ENCODE data around the gene C2CD4D. TPM values are rescaled to one million over a fixed set of nuclear protein-coding genes. Genes with fewer than 3 reads are reported as not detected.

Gene C2CD4D
- total and polyA plus RNA-seq, 2 of the 13 experiments (the other 11 are each of a cell fraction or from before 2014, with no cell fraction given) = not detected

DNA sequence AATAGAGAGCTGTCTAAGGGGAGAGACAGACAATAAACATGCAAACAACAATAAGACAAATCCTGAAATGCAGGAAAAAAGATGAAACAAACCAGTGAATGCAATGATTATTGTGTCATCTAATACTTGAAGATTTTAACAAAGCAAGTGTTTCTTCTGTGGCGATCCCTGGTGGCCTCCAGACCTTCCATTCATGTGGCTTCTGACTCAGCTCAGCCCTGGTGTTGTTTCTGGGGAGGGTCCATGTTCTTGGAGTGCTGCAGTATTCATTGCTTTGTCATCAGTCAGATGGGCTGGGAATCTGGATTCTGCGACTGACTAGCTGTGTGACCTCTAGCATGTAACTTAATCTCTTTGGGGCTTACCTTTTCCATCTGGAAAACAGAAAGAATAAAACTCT, 1.5 kb upstream of the C2CD4D start:
- 4% methylated on average over 2 of the region's 2 CpGs for WGBS (ENCODE audit: low lambda C conversion rate)
- ChIA-PET POLR2A (interaction anchor here (0.8 to 1.2 kb wide), 2 partner anchors 9 to 67 kb away, joined by 3 to 6 read pairs; no protein-coding TSS in a partner anchor), CTCF (ENCODE audit: low intra/inter-chr PET ratio, low total read pairs) (no interaction called here)

DNA sequence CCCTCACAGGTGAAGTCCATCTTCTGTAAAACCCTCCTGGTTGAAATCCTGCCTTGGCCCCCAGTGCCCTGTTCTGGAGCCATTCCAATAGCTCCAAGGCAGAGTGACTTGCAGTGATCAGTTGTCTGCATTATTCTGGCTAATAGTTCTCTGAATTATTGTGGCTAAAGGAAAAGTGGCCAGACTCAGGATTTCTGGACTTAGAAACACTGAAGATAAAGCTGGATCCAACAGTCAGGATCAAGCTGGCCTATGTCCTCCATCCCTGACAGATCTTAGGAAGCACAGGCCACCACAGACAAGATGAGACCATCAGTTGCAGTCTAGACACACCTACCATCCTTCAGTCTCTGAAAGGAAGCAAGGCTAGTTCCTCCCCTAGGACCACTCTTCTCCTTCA, 801 bp upstream of the C2CD4D start:
- H3K9ac ChIP-seq (ENCODE audit: insufficient read depth, low read depth, low read length) = peak overlapping the region; percentile 58; the same call in 1 of the 2 replicates
- ChIA-PET CTCF (ENCODE audit: low intra/inter-chr PET ratio, low total read pairs) (no interaction called here), POLR2A (interaction anchor here (1.2 to 1.4 kb wide), 5 partner anchors 10 to 300 kb away, joined by 3 to 10 read pairs (median 6); partner anchors contain the start of genes MRPL9 and TUFT1)
- TSS peak; percentile 64 for BruUV-seq (replicated peaks)
- in situ Hi-C loops (cut with HindIII; ENCODE audit: extremely low pct_ligation_motif_present, low pct_unique_long_range_greater_than_20kb) = no loop called here
- H3K4me2 ChIP-seq (ENCODE audit: low read depth, low read length) = peak overlapping the region; percentile 66
- no peaks in the 10 kb centered on the region for H3K9me3 ChIP-seq (ENCODE audit: low read length)
- H3K4me1 ChIP-seq (ENCODE audit: insufficient read depth, low read length) = peaks cover 51% of the 10 kb centered on the region
- no peak for ATAC-seq
- intact Hi-C loops (cut with micrococcal nuclease; ENCODE audit: unreplicated experiment) = no loop called here
- no peak for FAIRE-seq
- no peak for DNase-seq (ENCODE audit: low spot score)
- H3K27ac ChIP-seq (ENCODE audit: extremely low read length, insufficient read depth, low read length) = no peak overlapping the region
- no peaks in the 10 kb centered on the region for H3K36me3 ChIP-seq (replicated peaks in 1 of 2; ENCODE audit: control insufficient read depth in 1 of 2, insufficient read depth in 2 of 2, low read length in 2 of 2)
- peaks cover 0 to 6% of the 10 kb centered on the region in 2 experiments; a peak in 2 of 5 replicates for H3K27me3 ChIP-seq (ENCODE audit: control insufficient read depth in 1 of 2, insufficient read depth in 2 of 2, low read length in 2 of 2)
- H3K4me3 ChIP-seq (replicated peaks in 1 of 3; ENCODE audit: insufficient read depth in 1 of 3, low read depth in 2 of 3, low read length in 3 of 3) = peak overlapping the region in 1 of 3 experiments; percentile 56; a peak in 3 of 6 replicates
- H4K20me1 ChIP-seq (ENCODE audit: insufficient read depth, low read length) = no peaks in the 10 kb centered on the region
- H2AFZ ChIP-seq (ENCODE audit: low read length) = no peak overlapping the region
- no peaks in the 10 kb centered on the region for H3K79me2 ChIP-seq (ENCODE audit: insufficient read depth, low read length)
- TF ChIP-seq ARNT2 (CRISPR knock-in tag; IDR thresholded peaks at IDR 0.05; ENCODE audit: low read depth) (no peak), IRX3 (CRISPR knock-in tag; IDR thresholded peaks at IDR 0.05; ENCODE audit: borderline replicate concordance, low read depth) (no peak), KDM5A (IDR thresholded peaks at IDR 0.05; ENCODE audit: borderline replicate concordance, low read length) (no peak), ZBTB21 (CRISPR knock-in tag; IDR thresholded peaks at IDR 0.05) (no peak), IKZF1 (IDR thresholded peaks at IDR 0.05) (no peak)
- TF ChIP-seq, protein P1, sequence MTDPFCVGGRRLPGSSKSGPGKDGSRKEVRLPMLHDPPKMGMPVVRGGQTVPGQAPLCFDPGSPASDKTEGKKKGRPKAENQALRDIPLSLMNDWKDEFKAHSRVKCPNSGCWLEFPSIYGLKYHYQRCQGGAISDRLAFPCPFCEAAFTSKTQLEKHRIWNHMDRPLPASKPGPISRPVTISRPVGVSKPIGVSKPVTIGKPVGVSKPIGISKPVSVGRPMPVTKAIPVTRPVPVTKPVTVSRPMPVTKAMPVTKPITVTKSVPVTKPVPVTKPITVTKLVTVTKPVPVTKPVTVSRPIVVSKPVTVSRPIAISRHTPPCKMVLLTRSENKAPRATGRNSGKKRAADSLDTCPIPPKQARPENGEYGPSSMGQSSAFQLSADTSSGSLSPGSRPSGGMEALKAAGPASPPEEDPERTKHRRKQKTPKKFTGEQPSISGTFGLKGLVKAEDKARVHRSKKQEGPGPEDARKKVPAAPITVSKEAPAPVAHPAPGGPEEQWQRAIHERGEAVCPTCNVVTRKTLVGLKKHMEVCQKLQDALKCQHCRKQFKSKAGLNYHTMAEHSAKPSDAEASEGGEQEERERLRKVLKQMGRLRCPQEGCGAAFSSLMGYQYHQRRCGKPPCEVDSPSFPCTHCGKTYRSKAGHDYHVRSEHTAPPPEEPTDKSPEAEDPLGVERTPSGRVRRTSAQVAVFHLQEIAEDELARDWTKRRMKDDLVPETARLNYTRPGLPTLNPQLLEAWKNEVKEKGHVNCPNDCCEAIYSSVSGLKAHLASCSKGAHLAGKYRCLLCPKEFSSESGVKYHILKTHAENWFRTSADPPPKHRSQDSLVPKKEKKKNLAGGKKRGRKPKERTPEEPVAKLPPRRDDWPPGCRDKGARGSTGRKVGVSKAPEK (CRISPR knock-in tag; IDR thresholded peaks at IDR 0.05; ENCODE audit: borderline replicate concordance) = no peak
- TF ChIP-seq, protein P2, sequence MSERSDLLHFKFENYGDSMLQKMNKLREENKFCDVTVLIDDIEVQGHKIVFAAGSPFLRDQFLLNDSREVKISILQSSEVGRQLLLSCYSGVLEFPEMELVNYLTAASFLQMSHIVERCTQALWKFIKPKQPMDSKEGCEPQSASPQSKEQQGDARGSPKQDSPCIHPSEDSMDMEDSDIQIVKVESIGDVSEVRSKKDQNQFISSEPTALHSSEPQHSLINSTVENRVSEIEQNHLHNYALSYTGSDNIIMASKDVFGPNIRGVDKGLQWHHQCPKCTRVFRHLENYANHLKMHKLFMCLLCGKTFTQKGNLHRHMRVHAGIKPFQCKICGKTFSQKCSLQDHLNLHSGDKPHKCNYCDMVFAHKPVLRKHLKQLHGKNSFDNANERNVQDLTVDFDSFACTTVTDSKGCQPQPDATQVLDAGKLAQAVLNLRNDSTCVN (CRISPR knock-in tag; IDR thresholded peaks at IDR 0.05; ENCODE audit: borderline replicate concordance) = no peak
- TF ChIP-seq, protein P3, sequence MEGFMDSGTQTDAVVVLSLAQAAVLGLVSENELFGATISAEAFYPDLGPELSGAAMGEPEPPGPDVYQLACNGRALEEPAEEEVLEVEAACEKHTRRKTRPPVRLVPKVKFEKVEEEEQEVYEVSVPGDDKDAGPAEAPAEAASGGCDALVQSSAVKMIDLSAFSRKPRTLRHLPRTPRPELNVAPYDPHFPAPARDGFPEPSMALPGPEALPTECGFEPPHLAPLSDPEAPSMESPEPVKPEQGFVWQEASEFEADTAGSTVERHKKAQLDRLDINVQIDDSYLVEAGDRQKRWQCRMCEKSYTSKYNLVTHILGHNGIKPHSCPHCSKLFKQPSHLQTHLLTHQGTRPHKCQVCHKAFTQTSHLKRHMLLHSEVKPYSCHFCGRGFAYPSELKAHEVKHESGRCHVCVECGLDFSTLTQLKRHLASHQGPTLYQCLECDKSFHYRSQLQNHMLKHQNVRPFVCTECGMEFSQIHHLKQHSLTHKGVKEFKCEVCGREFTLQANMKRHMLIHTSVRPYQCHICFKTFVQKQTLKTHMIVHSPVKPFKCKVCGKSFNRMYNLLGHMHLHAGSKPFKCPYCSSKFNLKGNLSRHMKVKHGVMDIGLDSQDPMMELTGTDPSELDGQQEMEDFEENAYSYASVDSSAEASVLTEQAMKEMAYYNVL (CRISPR knock-in tag; IDR thresholded peaks at IDR 0.05; ENCODE audit: borderline replicate concordance) = no peak

More for the DNA sequence above, 1.5 kb upstream of the C2CD4D start:
- no peaks in the 10 kb centered on the region for H4K20me1 ChIP-seq (ENCODE audit: insufficient read depth, low read length)
- TF ChIP-seq FOXC1 (CRISPR knock-in tag; IDR thresholded peaks at IDR 0.05; ENCODE audit: borderline replicate concordance) = no peak
- 0 out of 2 replicates have a peak, but pooled peaks have one; percentile 14 for TF ChIP-seq TCF7 (IDR thresholded peaks at IDR 0.05; ENCODE audit: low read depth)
- TF ChIP-seq SOX5 (CRISPR knock-in tag; IDR thresholded peaks at IDR 0.05; ENCODE audit: borderline replicate concordance) = peak; percentile 35; the same call in 1 of the 2 replicates
- TF ChIP-seq FOSL2 (CRISPR knock-in tag; IDR thresholded peaks at IDR 0.05) = peak; percentile 65
- DNase-seq (ENCODE audit: low spot score) (peak; percentile 39), FAIRE-seq (no peak), ATAC-seq (no peak)
- H3K4me1 ChIP-seq (ENCODE audit: insufficient read depth, low read length) = peaks cover 47% of the 10 kb centered on the region
- in situ Hi-C loops (cut with HindIII; ENCODE audit: extremely low pct_ligation_motif_present, low pct_unique_long_range_greater_than_20kb) = no loop called here
- H3K27ac ChIP-seq (ENCODE audit: extremely low read length, insufficient read depth, low read length) = no peak overlapping the region
- H2AFZ ChIP-seq (ENCODE audit: low read length) = no peak overlapping the region
- H3K27me3 ChIP-seq (ENCODE audit: control insufficient read depth in 1 of 2, insufficient read depth in 2 of 2, low read length in 2 of 2) = peaks cover 0 to 8% of the 10 kb centered on the region in 2 experiments; a peak in 2 of 5 replicates
- H3K79me2 ChIP-seq (ENCODE audit: insufficient read depth, low read length) = no peaks in the 10 kb centered on the region
- intact Hi-C loops (cut with micrococcal nuclease; ENCODE audit: unreplicated experiment) = no loop called here
- H3K9me3 ChIP-seq (ENCODE audit: low read length) = no peaks in the 10 kb centered on the region
- no TSS peak for BruUV-seq (replicated peaks)
- no peak overlapping the region for H3K9ac ChIP-seq (ENCODE audit: insufficient read depth, low read depth, low read length)
- no peaks in the 10 kb centered on the region for H3K36me3 ChIP-seq (replicated peaks in 1 of 2; ENCODE audit: control insufficient read depth in 1 of 2, insufficient read depth in 2 of 2, low read length in 2 of 2)
- H3K4me3 ChIP-seq (replicated peaks in 1 of 3; ENCODE audit: insufficient read depth in 1 of 3, low read depth in 2 of 3, low read length in 3 of 3) = no peak overlapping the region
- no peak overlapping the region for H3K4me2 ChIP-seq (ENCODE audit: low read depth, low read length)

Measured in HepG2 (cell line).